ENCODE results near the gene UBE3B.

The UBE3B gene

DNA sequence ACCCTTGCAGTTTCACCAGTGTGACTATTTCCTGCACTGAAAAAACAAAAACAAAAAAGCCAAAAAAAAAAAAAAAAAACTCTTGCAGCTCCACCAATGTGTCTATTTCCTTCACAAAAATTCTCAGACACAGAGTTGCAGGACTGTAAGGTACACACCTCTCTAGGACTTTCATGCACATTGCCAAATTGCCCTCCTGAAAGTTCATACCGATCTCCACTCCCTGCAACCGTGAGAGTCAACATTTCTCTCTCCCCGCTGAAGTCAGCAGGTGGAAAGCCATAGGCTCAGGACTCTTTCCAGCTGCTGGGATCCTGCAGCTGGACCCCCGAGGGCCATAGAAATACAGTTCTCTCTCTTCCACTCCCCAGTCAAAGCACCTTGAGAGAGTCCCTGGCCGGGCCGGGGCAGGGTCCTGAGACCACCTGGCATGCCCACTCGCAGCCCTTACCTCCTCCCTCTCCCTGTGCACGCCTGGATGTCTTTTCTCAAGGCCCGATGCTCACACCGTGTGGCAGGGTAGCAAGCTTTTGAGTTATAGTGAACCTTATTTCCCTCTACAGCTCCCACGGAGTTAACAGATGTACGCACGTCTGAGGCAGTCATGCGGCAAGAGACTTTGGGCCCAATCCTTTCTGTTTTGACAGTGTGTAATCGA, 72.3 kb downstream of the UBE3B start:
- no peak for DNase-seq (ENCODE audit: extremely low read depth in 1 of 2, low read depth in 1 of 2)

DNA sequence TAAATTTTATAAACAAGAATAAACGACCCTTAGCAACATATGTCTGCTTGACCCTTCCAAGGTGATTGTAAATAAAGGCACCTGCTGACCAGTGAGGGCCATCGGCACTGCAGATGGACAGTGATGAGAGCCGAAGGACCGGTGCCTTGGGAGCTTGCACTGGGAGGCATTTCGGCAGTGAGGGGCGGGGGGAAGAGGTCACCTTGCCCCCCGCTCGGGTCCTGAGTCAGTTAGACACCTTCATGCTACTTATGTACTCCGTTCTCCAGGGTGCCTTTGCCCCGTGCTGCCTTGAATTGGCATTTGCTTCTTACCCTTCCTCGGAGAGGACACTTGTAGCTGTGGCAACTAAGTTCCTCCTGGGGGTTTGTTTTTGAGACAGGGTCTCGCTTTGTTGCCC, 72.8 kb downstream of the UBE3B start:
- DNase-seq (ENCODE audit: extremely low read depth in 1 of 2, low read depth in 1 of 2), result no peak

DNA sequence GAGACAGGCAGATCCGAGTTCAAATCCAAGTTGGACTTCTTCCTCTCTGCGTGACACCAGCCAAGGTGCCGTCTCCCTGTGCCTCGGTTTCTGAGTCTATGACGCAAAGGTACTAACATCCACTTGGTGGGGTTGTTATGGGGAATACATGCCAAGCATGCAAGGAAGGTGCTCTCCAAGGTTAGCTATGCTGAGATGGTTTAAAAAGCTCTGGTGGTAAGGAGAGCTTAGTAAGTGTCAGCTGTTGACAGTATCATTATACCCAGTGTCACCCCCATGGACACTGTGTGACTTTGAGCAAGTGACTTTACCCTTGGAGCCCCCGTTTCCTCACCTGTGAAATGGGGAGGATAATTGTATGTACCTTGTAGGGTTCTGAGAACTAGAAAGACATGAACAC, 73.7 kb downstream of the UBE3B start:
- no peak for DNase-seq (ENCODE audit: extremely low read depth in 1 of 2, low read depth in 1 of 2)

DNA sequence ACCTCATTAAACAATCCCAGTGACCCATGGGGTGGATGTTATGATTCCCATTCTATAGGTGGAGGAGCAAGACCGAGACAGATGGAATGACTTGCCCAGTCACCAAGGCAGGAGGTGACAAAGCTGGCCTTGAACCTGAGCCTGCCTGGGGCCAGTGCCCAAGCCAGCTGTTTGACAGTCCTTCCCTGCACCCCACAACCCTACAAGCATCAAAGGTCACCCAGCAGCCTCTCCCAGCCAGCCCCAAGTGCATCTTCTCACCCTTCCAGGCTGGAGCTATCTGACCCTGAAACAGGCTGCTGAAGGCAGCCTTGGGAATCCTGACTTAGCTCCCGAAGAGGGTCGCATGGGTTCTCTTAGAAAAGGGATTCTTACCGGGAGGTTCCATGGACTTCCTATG, 75.5 kb downstream of the UBE3B start:
- DNase-seq (ENCODE audit: extremely low read depth in 1 of 2, low read depth in 1 of 2), result no peak

DNA sequence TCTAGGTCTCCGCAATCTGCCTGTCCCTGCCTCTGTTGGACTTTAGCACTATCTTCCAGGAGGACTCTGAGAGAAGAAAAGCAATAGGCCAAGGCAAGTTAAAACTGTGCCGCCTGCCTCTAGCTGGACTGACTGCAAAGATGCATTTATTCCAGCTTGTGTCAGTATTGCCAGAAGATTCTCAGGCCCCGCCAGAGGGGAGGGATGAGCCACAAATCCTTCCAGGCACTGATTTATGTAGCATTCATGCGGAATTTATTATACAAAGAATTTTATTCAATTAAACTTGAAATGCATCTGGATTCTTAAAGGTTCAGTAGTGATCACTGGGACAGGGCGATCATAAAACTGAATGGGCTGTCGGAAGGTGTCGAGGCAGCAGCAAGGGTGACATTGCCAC, 76.0 kb downstream of the UBE3B start:
- DNase-seq (ENCODE audit: extremely low read depth in 1 of 2, low read depth in 1 of 2), result no peak

DNA sequence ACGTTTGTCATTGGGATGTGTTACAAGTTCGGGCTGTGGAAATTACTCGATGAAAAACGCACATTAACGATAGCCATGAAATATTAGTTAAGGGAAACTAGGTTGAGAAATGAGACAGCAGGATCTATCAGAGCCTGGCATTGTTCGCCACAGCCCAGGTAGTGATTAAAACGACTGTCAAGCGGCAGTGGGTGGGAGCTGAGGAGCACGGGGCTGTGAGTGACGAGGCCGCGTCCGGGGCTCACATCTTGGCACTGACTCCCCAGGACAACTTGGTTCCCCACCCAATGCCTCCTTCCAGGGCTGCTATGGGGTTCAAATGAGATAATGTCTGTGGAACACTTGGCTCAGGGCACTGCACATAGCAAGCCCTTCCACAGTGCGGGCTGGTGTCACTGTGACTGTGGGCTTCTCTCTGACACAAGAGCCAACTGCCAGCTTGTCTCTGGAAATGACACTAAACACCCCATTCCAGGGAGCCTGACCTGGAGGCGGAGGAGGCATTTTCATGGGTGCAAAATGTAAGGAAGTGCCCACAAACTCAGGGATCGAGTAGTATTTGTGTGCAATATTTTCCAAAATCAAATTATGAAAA, 76.6 kb downstream of the UBE3B start:
- DNase-seq (ENCODE audit: extremely low read depth in 1 of 2, low read depth in 1 of 2), result no peak

DNA sequence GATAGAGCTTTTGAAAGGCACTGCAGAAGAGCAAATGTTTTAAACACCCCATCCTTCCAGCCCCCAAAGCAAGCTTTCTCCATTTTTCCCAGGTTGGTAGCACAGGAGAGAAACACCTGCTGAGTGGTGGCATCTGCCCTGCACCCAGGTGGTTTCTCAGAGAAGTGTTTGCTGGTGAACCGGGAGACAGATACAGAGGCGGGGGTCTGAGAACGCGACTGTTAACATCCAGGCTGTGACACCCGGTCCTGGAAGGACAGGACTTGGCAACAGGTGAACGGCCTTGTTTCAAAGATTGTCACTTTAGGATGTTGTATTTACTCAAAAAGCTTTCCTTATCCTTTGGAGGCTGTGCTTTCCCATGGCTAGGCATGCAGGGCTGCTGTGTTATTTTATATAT, 77.3 kb downstream of the UBE3B start:
- no peak for DNase-seq (ENCODE audit: extremely low read depth in 1 of 2, low read depth in 1 of 2)

DNA sequence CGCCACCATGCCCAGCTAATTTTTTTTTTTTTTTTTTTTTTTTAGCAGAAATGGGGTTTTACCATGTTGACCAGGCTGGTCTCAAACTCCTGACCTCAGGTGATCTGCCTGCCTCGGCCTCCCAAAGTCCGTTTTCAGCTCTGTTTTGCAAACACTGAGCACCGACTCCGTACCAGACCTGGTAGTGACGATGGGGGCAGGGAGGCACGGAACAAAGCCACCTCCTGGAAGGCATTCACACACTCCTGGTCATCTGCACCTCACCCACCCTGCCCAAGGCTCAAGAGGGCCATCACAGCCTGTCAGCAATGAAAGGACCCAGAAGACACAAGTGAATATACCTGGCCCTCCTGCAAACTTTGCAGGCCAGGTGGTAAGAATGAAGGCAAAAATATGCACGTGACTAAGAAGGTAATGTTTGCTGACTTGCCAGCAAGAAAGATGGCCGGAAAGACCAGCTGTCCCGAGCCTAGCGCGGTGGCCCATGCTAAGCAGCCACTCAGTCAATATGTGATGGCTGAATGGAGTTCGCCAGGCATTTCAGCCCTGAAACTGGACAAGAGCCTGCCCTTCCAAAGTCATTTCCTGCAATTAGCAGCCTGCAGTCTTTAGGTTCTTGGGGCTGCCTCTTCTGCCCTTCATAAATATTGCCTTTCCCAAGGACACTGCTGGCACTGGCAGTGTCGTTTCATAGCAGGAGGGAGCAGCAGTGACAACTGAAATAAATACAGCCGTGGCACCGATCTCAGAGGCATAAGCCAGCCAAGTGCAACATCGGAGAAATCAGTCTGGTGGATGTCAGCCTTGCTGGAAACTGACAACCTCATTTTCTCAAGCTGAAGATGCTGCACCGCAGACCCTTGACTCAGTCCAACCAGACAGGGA, 78.2 kb downstream of the UBE3B start:
- DNase-seq (ENCODE audit: extremely low read depth in 1 of 2, low read depth in 1 of 2), result no peak

DNA sequence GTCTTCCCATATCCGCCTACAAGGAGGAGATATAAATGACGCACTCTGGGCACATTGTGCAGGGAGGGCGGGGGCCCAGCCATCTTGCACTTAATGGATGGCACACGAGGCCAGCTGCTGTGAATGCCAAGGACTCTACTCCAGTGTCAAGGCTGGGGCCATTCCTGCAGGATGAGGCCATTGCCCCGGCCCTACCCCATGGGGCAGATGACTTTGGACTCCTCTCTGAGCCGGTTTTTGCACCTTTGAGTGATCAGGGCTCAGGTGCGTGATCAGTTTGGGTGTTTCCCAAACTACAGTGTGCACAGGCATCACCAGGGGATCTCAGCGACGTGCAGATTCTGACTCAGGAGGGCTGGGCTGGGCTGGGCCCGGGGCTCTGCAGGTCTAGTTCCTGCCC, 79.8 kb downstream of the UBE3B start:
- DNase-seq (ENCODE audit: extremely low read depth in 1 of 2, low read depth in 1 of 2), result no peak

DNA sequence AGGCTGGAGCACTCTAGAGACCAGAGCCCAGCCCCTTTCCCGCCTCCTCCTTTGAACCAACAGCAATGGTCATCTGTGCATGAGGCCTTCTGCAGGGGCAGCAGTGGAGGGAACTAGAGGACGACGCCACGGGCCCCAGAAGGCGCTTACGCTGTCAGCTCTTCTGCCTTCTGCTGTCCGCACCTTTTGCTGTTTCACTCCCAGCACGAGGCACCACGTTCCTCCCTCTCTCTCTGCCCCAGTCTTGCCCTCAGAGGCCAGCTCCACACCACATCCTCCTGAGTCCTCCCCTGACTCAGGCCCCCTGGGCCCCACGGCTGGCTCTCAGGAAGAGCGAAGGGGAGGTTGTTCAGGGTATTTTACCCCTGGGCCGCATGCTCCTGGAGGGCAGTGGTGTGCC, 80.4 kb downstream of the UBE3B start:
- DNase-seq (ENCODE audit: extremely low read depth in 1 of 2, low read depth in 1 of 2), result no peak

DNA sequence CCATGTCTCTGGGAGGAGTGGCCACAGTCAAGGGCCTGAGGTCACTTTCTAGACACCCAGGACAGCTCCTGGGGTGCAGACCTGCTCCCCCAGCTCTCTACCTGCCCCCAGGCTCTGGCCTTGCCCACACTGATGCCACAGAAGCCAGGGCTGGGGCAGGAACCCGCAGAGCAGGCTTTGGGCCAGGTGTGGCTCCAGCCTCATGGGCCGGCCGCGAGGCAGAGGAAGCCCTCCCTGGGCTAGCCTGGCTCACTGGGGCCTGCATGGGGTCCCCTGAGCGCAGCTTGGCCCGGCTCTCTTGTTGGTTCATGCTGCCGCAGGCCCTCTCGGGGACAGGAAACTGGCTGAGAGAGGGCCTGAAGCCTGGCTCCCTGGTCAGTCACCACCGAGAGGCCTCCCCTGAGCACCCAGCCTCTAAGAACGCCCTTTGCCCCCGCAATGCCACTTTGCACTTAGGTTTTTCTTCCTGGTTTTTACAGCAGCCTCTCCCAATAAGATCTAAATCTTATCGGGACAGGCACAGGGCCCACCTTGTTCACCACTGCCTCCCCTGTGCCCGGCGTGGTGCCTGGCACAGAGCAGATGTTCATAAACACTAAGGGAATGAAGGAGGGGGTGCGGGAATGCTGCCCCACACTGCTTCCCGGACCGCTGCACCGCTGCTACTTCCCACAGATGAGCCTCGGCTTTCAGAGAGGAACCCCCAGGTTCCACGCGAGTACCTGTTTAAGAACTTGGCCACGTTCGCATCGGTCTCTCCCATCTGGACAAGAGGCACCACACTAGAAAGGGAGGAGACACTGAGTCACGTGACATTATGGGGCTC, 81.2 kb downstream of the UBE3B start:
- DNase-seq (ENCODE audit: extremely low read depth in 1 of 2, low read depth in 1 of 2), result no peak

DNA sequence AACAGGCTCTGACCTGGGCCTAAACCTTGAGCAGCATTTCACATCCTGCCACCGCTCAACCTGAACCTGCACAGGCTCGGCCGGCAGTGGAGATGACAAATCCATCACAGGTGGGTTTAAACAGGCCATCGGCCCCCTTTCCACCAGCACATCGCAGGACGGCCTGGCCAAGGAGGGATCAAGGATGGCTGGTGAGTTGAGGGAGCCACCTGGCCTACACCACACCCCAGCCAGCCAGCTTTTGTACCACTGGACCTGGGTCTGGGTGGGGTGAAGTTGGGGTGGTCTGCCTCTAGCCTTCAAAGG, 81.7 kb downstream of the UBE3B start:
- DNase-seq (ENCODE audit: extremely low read depth in 1 of 2, low read depth in 1 of 2), result no peak

DNA sequence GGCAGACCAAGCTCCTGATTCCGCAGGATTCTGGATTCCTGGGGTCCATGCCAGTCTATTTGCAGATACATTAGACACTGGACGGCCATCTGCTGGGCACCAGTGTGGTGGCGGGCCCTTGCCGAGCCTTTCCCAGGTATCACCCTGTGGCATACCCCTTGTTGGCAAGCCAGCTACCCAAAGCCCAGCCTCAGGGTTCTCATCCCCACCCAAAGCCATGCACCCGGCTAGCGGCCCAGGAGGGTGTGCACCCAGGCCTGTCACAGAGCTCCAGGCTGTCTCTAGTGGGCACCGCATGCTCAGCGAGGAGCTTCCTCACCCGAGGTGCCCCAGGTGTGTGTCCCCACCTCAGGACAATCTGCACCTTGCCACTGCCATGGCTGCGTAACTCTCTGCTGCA, 82.2 kb downstream of the UBE3B start:
- no peak for DNase-seq (ENCODE audit: extremely low read depth in 1 of 2, low read depth in 1 of 2)

DNA sequence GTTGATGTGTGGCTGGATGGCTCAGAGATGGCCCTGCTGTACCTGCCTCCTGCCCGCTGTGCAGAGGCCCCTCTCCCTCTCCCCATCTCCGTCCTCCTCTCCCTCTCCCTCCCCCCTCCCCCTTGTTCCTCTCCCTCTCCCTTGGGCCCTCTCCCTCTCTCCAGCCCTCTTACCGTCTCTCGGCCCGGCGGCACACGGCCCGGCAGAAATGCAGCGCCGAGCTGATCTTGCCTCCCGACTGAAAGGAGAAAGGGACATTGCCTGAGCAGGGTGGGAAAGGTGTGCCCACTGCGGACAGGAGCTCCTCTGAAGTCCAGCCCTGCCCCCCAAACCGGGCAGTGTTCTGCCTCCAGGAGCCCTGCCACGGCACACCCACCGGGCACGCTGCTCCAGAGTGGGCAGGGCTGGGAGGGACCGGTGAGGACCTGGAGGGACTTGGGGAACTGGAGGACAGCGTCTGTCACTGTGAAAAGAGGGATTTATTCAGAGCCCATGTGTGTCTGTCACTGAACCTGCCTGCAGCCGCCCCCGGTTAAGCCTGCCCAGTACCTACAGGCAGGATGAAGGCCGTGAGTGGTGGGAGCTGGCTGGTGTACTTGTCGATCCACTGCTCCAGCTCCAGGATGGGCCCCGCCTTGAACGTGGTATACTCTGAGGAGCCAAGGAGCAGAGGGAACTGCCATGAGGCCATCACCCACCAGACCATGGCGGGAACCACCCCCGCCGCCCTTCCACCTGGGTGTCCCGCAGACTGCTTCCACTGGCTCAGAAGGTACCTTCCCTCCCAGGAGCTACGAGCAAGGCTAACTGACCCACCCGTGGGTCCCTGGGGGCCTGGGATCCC, 83.7 kb downstream of the UBE3B start:
- DNase-seq (ENCODE audit: extremely low read depth in 1 of 2, low read depth in 1 of 2), result no peak

DNA sequence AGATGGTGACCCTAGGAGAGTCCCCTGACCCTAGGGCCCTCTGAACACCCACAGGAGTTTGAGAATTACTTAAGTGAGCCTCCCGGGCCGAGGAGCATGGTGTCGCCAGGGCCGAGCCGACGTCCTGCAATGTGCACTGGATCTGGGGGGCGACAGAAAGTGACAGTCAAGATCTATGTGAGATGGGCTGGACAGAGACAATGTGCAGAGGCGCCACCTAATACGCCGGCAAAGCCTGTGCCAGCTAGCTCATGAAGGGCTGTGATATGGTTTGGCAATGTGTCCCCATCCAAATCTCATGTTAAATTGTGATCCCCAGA, 84.2 kb downstream of the UBE3B start:
- DNase-seq (ENCODE audit: extremely low read depth in 1 of 2, low read depth in 1 of 2), result no peak

DNA sequence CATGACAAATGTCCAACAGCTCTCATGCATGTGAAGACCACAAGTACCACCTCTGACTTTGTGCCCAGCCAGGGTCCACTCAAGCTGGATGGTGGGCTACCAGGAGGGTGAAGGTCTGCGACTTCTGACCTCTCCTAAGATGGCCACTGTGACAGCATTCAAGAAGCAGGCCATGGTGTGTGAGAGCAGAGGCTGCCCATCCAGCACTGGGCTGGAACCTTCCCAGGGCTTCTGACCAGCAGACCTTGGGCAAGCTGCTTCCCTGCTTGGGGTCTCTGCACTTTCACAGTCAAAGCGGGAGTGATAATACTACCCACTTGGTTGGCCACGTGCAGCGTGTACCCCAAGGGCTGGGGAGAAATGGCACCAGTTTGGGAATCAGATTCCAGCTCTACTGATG, 85.4 kb downstream of the UBE3B start:
- DNase-seq (ENCODE audit: extremely low read depth in 1 of 2, low read depth in 1 of 2), result no peak

DNA sequence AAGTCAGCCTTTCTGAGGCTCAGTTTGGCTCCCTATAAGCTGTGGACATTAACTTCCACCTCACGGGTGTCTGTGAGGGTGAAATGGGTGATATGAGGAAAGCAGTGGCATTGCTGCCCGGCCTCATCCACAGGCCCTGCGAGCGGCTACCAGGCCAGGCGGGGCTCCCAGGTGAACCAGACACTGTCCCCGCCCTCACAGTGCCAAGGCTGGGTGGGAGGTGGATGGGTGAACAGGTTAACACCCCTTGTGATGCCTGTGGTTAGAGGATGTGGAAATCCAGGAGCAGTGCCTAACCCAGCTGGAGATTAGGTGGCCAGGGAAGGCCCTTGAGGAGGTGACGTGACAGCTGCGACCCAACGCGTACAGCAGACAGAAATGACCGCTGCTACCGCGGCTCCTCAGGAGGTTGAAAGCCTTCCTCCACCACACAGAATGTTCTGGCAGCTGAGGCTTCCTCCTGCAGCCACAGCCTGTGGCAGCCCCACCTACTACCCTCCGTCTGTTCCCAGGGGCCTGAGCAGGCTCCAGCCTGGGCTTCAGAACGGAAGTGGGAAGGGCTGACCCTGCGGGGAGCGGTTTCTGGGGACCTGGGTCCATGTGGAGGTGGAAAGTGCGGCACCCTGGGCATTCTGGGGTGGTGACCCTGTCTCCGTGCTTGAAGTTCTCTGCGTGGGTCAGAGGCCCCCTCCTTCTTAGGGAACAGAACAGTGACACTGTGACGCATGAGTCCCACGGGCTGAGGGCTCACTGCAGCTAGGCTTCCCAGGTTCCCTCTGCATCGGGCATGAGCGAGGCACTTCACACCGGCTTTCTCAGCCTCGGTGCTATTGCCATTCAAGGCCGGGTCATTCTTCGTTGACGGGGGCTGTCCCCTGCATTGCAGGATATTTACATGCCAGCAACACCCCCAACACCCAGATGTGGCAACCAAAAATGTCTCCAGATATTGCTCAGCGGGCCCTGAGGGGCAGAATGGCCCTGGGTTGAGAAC, 86.2 kb downstream of the UBE3B start:
- no peak for DNase-seq (ENCODE audit: extremely low read depth in 1 of 2, low read depth in 1 of 2)

DNA sequence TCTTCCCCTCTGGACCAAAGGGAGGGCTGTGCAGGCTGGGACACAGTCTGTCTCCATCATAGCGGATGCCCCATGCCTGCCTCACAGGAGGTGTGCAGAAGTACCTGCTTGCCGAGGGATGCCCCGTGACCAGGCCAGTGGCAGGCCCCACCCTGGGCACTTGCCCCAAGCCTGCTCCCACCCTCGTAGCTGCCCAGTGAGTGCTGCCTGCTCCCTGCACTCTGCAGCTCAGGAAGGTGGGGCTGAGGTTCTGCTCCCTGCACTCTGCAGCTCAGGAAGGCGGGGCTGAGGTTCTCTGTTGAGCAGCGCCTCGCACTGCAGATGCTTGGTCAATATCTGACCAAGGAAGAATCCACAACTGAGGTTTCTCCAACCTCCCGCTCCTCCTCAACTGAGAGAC, 89.0 kb downstream of the UBE3B start:
- no peak for DNase-seq (ENCODE audit: extremely low read depth in 1 of 2, low read depth in 1 of 2)

DNA sequence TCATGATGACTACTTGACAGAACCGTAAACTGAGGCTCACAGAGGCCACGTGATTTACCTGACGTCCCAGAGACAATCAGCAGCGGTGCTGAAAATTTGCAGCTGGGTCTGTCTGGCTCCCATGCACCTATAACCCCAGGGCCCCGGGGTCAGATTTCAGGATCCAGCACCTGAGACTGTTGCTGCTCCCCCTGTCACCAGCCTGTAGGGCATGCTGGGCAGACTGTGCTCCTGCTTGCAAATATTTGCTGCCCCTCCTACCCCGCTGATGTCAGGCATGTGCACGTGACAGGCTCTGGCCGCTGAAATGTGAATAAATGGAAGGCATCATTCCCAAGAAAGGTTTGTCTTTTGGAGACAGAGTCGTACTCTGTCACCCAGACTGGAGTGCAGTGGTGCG, 89.9 kb downstream of the UBE3B start:
- no peak for DNase-seq (ENCODE audit: extremely low read depth in 1 of 2, low read depth in 1 of 2)

DNA sequence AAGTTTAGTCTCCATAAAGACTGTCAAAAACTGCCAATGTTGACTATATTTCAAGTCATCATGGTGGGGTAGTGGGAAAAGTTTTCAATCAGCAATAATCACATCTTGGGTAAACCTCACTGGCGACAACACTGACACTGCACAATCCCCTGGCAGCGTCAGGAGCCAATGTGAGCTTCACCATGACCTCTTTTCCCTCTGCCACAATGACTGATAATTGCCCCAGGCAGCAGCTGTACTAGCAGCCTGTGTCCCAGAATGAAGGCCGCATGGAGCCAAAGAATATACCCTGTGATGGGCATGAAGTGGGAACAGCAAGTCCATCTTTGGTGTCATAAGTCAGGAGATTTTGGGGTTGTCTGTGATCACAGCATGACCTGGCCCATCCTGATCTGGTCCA, 90.5 kb downstream of the UBE3B start:
- no peak for DNase-seq (ENCODE audit: extremely low read depth in 1 of 2, low read depth in 1 of 2)

Measured in stimulated activated CD8-positive, alpha-beta memory T cell treated with anti-CD3 and anti-CD28 coated beads, Interleukin-7, amount 100 ng/mL, for 48 hours (primary cell).